ENCODE results near the gene ELOVL1. TPM values are rescaled to one million over a fixed set of nuclear protein-coding genes. Genes with fewer than 3 reads are reported as not detected.

Gene ELOVL1
- total and polyA plus RNA-seq, 2 of the 13 experiments (the other 11 are each of a cell fraction or from before 2014, with no cell fraction given): 55.2 to 77.4 TPM

DNA sequence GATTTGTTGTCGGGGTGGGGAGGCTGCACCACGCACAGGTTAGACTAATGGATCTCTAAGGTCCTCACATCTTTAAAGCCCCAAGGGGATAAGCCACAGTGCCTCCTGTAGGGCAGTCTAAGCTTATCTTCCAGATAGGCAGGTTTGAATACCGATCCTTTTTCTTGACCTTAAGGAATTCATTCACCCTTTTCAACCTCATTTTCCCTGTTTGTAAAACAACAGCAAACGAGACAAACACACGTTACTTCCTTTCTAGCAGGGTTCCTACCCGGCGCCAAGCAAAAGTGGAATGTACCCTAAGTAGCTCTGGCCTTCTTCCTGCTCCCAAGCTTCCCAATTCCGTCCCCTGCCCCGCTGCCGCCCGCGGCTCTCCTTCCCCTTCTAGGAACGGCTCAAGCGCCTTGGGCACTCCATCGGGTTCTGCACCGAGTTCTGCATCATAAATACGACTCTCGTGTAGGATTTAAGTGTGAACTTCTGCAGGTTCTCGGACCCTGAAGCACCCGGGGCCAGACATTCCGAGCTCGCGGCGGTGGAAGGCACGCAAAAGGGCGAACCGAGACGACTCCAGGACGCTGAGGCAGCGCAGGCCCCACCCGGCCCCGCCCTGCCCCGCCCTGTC, 9.6 kb downstream of the ELOVL1 start:
- Histone ChIP-seq H3K9me3 (ENCODE audit: low read length) (no peaks in the 10 kb centered on the region), H3K27ac (ENCODE audit: extremely low read length, insufficient read depth, low read length) (peak overlapping the region; percentile 64), H3K9ac (ENCODE audit: insufficient read depth, low read depth, low read length) (peak overlapping the region; percentile 82), H3K4me3 (replicated peaks in 1 of 3; ENCODE audit: insufficient read depth in 1 of 3, low read depth in 2 of 3, low read length in 3 of 3) (peak overlapping the region; percentile 92 to 97 (median 97)), H3K27me3 (ENCODE audit: control insufficient read depth in 1 of 2, insufficient read depth in 2 of 2, low read length in 2 of 2) (no peaks in the 10 kb centered on the region; a peak in 1 of 5 replicates), H2AFZ (ENCODE audit: low read length) (peak overlapping the region; percentile 46), H4K20me1 (ENCODE audit: insufficient read depth, low read length) (no peaks in the 10 kb centered on the region), H3K79me2 (ENCODE audit: insufficient read depth, low read length) (peaks cover 29% of the 10 kb centered on the region), H3K4me1 (ENCODE audit: insufficient read depth, low read length) (peaks cover 60% of the 10 kb centered on the region), H3K36me3 (replicated peaks in 1 of 2; ENCODE audit: control insufficient read depth in 1 of 2, insufficient read depth in 2 of 2, low read length in 2 of 2) (peaks cover 9 to 26% of the 10 kb centered on the region in 2 experiments), H3K4me2 (ENCODE audit: low read depth, low read length) (peak overlapping the region; percentile 98)
- FAIRE-seq (peak; percentile 53), ATAC-seq (peak; percentile 32), DNase-seq (ENCODE audit: low spot score) (no peak)
- intact Hi-C loops (cut with micrococcal nuclease; ENCODE audit: unreplicated experiment): loop anchor here (1.0 kb wide), 2 partner anchors 56 to 120 kb away; no protein-coding TSS in a partner anchor
- no TSS peak for BruUV-seq (replicated peaks)
- ChIA-PET CTCF (ENCODE audit: low intra/inter-chr PET ratio, low total read pairs) (interaction anchor here (1.0 to 1.5 kb wide), 2 partner anchors 121 to 131 kb away, joined by 4 to 9 read pairs; no protein-coding TSS in a partner anchor), POLR2A (interaction anchor here (0.6 to 1.9 kb wide), 14 partner anchors 9 to 292 kb away, joined by 3 to 29 read pairs (median 4); partner anchors contain the start of genes C1orf210, ELOVL1, KDM4A and MED8)
- in situ Hi-C loops (cut with HindIII; ENCODE audit: extremely low pct_ligation_motif_present, low pct_unique_long_range_greater_than_20kb): no loop called here
- 1% methylated on average over 17 of the region's 33 CpGs for WGBS (ENCODE audit: low lambda C conversion rate)
- TF ChIP-seq RBM22 (optimal IDR thresholded peaks at IDR 0.05; ENCODE audit: low read length): no peak
- no peak for TF ChIP-seq SSRP1 (CRISPR knock-in tag; IDR thresholded peaks at IDR 0.05)
- TF ChIP-seq ZNF781 (CRISPR knock-in tag; IDR thresholded peaks at IDR 0.05; ENCODE audit: borderline replicate concordance, not compliant biosample characterization): no peak
- no peak for TF ChIP-seq RELA (CRISPR knock-in tag; IDR thresholded peaks at IDR 0.05)
- TF ChIP-seq ATF1 (CRISPR knock-in tag; IDR thresholded peaks at IDR 0.05): peak; percentile 4; the same call in 1 of the 2 replicates
- TF ChIP-seq, protein P1, sequence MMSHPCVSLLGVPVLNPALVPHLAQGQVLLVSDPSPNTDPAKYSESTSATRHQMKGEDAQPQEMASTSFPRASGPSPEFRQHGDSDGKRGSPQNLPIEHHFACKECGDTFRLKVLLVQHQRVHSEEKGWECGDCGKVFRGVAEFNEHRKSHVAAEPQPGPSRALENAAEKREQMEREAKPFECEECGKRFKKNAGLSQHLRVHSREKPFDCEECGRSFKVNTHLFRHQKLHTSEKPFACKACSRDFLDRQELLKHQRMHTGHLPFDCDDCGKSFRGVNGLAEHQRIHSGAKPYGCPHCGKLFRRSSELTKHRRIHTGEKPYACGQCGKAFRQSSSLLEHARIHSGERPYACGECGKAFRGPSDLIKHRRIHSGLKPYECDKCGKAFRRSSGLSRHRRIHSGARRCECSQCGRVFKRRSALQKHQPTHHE (CRISPR knock-in tag; IDR thresholded peaks at IDR 0.05; ENCODE audit: borderline replicate concordance): no peak
- no peak for TF ChIP-seq MYNN (CRISPR knock-in tag; IDR thresholded peaks at IDR 0.05; ENCODE audit: low read depth)
- TF ChIP-seq ZNF891 (CRISPR knock-in tag; IDR thresholded peaks at IDR 0.05): no peak
- TF ChIP-seq FOXM1 (CRISPR knock-in tag; IDR thresholded peaks at IDR 0.05): no peak
- no peak for TF ChIP-seq KDM3A (CRISPR knock-in tag; IDR thresholded peaks at IDR 0.05; ENCODE audit: low read depth)
- no peak for TF ChIP-seq ZNF501 (CRISPR knock-in tag; IDR thresholded peaks at IDR 0.05)
- no peak for TF ChIP-seq ZBTB42 (CRISPR knock-in tag; IDR thresholded peaks at IDR 0.05)
- no peak for TF ChIP-seq LCORL (IDR thresholded peaks at IDR 0.05)
- TF ChIP-seq LCORL (CRISPR knock-in tag; IDR thresholded peaks at IDR 0.05): no peak
- TF ChIP-seq CC2D1A (CRISPR knock-in tag; IDR thresholded peaks at IDR 0.05): no peak
- no peak for TF ChIP-seq SMAD9 (CRISPR knock-in tag; IDR thresholded peaks at IDR 0.05)
- TF ChIP-seq, protein P2, sequence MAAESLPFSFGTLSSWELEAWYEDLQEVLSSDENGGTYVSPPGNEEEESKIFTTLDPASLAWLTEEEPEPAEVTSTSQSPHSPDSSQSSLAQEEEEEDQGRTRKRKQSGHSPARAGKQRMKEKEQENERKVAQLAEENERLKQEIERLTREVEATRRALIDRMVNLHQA (CRISPR knock-in tag; IDR thresholded peaks at IDR 0.05): no peak
- TF ChIP-seq CREM (IDR thresholded peaks at IDR 0.05): no peak
- TF ChIP-seq CREM (CRISPR knock-in tag; IDR thresholded peaks at IDR 0.05): no peak
- no peak; the same call in 1 of the 2 replicates for TF ChIP-seq CBX5 (CRISPR knock-in tag; IDR thresholded peaks at IDR 0.05; ENCODE audit: borderline replicate concordance)
- TF ChIP-seq SOX13 (IDR thresholded peaks at IDR 0.05): no peak
- TF ChIP-seq SOX13 (CRISPR knock-in tag; conservative IDR thresholded peaks at IDR 0.05 in 1 of 2, IDR thresholded peaks at IDR 0.05 in 1 of 2): no peak
- no peak for TF ChIP-seq ZNF619 (CRISPR knock-in tag; IDR thresholded peaks at IDR 0.05)
- TF ChIP-seq, protein P3, sequence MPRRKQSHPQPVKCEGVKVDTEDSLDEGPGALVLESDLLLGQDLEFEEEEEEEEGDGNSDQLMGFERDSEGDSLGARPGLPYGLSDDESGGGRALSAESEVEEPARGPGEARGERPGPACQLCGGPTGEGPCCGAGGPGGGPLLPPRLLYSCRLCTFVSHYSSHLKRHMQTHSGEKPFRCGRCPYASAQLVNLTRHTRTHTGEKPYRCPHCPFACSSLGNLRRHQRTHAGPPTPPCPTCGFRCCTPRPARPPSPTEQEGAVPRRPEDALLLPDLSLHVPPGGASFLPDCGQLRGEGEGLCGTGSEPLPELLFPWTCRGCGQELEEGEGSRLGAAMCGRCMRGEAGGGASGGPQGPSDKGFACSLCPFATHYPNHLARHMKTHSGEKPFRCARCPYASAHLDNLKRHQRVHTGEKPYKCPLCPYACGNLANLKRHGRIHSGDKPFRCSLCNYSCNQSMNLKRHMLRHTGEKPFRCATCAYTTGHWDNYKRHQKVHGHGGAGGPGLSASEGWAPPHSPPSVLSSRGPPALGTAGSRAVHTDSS (CRISPR knock-in tag; conservative IDR thresholded peaks at IDR 0.05): no peak
